NT2/D1 (cell line): ENCODE results near the gene PODNL1.
"Not testable (repeated sequence)": the region's sequence is repeated elsewhere in the genome, so short reads cannot be mapped to it uniquely, and the experiment has no call there.

Experiments used
- DNase-seq: peaks from one replicate; pipeline ENCODE4 v3.0.0-alpha.2; 2011; ENCODE audit warnings: low read depth, low spot score
- H3K27me3 ChIP-seq: 2 replicates; pipeline ENCODE4 v1.6.0; 2011; ENCODE audit warnings: mild to moderate bottlenecking; ENCODE audit not compliant: insufficient read length, insufficient read depth
- H3K36me3 ChIP-seq: 2 replicates; pipeline ENCODE4 v1.6.1; 2011; ENCODE audit warnings: mild to moderate bottlenecking, low read length, mixed read lengths; ENCODE audit not compliant: insufficient read depth, insufficient read length
- H3K4me1 ChIP-seq: 2 replicates; pipeline ENCODE4 v1.5.1; 2011; ENCODE audit not compliant: insufficient read depth, insufficient read length
- H3K4me3 ChIP-seq: 2 replicates; pipeline ENCODE4 v1.5.1; 2011; ENCODE audit warnings: low read depth; ENCODE audit not compliant: insufficient read length
- H3K9ac ChIP-seq: 2 replicates; pipeline ENCODE4 v1.6.0; 2011; ENCODE audit warnings: low read depth; ENCODE audit not compliant: insufficient read length
- H3K9me3 ChIP-seq: 2 replicates; pipeline ENCODE4 v1.5.1; 2011; ENCODE audit warnings: mild to moderate bottlenecking, low read length; ENCODE audit not compliant: insufficient read depth
- SUZ12 ChIP-seq: IDR thresholded peaks from 2 replicates; pipeline ENCODE4 v1.6.1; 2011; ENCODE audit not compliant: insufficient read length, insufficient read depth; ENCODE audit errors: extremely low read depth
- YY1 ChIP-seq: IDR thresholded peaks from 2 replicates; pipeline ENCODE4 v1.6.1; 2011; ENCODE audit not compliant: insufficient read length, insufficient read depth
- ZNF274 ChIP-seq: IDR thresholded peaks from 2 replicates; pipeline ENCODE4 v1.6.1; 2011; ENCODE audit warnings: mild to moderate bottlenecking, low read depth, low read length

PODNL1 gene

DNA sequence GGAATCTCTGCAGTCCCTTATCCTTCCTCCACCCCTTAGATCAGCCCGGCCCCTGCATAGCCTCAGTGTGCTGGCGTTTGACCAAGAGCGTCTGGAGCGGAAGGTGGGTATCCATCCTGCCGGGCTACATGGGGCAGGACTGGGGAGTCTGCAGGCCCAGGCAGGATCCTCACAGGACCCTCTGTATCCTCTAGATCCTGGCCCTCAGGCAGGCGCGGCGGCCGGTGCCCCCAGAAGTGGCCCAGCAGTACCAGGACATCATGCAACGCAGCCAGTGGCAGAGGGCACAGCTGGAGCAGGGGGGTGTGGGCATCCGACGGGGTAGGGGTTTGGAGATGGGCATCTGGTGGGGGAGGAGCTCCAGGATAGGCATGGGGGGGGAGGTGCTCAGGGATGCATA is 8.9 kb downstream of the PODNL1 start:
- TF ChIP-seq ZNF274 (no peak), YY1 (no peak), SUZ12 (no peak)
- H3K9me3 ChIP-seq: no peaks in the 10 kb centered on the region
- no peak for DNase-seq
- H3K4me3 ChIP-seq: no peak overlapping the region
- no peaks in the 10 kb centered on the region for H3K27me3 ChIP-seq
- peaks cover 10% of the 10 kb centered on the region for H3K4me1 ChIP-seq
- peaks cover 51% of the 10 kb centered on the region for H3K36me3 ChIP-seq
- peak overlapping the region; percentile 1 for H3K9ac ChIP-seq

DNA sequence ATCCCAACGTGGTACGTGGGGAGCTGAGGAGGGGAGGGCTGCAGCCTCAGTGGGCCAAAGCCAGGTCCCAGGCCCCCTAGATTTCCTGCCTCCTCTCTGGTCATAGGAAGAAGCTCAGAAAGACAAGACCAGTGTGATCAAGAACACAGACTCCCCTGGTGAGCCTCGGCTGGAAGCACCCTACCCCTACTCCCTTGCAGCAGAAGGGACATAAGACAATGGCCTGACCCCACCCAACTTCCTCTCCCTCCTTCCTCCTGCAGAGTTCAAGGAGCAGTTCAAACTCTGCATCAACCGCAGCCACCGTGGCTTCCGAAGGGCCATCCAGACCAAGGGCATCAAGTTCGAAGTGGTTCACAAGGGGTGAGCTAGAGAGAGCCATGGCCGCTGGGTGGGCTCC is 11.5 kb downstream of the PODNL1 start:
- no peaks in the 10 kb centered on the region for H3K27me3 ChIP-seq
- H3K36me3 ChIP-seq: peaks cover 65% of the 10 kb centered on the region
- H3K4me1 ChIP-seq: peaks cover 9% of the 10 kb centered on the region
- TF ChIP-seq SUZ12 (no peak), ZNF274 (no peak), YY1 (no peak)
- DNase-seq: no peak
- H3K4me3 ChIP-seq: no peak overlapping the region
- 0 out of 2 replicates have a peak, but pooled peaks cover under 1% of the 10 kb centered on the region for H3K9me3 ChIP-seq
- H3K9ac ChIP-seq: no peak overlapping the region

- Histone ChIP-seq H3K4me3 (no peak overlapping the region), H3K4me1 (peaks cover 6% of the 10 kb centered on the region), H3K9ac (no peak overlapping the region), H3K36me3 (peaks cover 65% of the 10 kb centered on the region), H3K9me3 (peaks cover 8% of the 10 kb centered on the region; the same call in 1 of the 2 replicates), H3K27me3 (no peaks in the 10 kb centered on the region)
- no peak for TF ChIP-seq SUZ12
- no peak for TF ChIP-seq ZNF274
- no peak for TF ChIP-seq YY1
- DNase-seq: no peak
Measured at GRCh38 chr19:13926010-13926409, 12.2 kb downstream of the PODNL1 start.

DNA sequence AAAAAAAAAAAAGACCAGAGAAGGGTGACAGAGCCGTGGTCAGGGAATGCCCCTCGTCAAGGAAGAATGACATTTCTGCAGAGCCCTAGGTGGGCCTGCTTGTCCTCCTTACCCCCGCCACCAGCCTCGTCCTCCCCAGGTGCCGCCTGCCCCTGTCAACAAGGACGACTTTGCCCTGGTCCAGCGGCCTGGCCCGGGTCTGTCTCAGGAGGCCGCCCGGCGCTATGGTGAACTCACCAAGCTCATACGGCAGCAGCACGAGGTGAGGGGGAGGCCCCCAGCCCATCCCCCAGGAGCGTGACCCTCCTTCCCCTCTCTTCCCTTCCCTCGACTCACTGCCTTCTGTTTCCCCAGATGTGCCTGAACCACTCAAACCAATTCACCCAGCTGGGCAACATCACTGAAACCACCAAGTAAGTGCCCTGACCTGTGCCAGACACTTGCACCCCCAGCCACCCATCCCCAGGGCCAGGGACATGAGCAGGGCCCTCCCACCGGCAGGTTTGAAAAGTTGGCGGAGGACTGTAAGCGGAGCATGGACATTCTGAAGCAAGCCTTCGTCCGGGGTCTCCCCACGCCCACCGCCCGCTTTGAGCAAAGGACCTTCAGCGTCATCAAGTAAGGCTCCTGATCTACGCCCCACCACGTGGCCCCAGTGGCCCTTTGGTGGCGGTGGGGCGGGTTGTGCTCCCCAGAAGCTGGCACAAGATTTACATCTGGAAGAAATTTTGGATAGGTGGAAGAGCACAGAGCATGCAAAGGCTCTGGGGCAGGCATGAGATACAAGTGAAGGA is 14.8 kb downstream of the PODNL1 start:
- no peak for DNase-seq
- Histone ChIP-seq H3K4me3 (no peak overlapping the region), H3K4me1 (no peaks in the 10 kb centered on the region), H3K36me3 (peaks cover 74% of the 10 kb centered on the region), H3K27me3 (no peaks in the 10 kb centered on the region), H3K9ac (no peak overlapping the region), H3K9me3 (peaks cover 15% of the 10 kb centered on the region; the same call in 1 of the 2 replicates)
- TF ChIP-seq YY1 (no peak), ZNF274 (no peak), SUZ12 (no peak)

DNA sequence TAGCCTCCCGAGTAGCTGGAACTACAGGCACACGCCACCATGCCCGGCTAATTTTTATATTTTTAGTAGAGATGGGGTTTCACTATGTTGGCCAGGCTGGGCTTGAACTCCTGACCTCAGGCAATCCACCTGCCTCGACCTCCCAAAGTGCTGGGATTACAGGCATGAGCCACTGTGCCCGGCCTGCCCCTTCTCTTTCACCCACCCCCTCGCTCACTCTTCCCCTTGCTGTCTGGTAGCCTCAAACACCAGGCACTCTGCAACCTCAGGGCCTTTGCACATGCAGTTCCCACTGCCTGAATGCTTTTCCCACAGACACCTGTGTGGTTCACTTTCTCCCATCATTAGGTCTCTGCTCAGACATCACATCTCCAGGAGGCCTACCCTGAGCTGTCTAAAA is 16.1 kb downstream of the PODNL1 start:
- not testable (repeated sequence) for DNase-seq, H3K9ac ChIP-seq, H3K4me1 ChIP-seq, H3K27me3 ChIP-seq, H3K4me3 ChIP-seq
- peaks cover 15% of the 10 kb centered on the region; the same call in 1 of the 2 replicates for H3K9me3 ChIP-seq
- peaks cover 71% of the 10 kb centered on the region for H3K36me3 ChIP-seq

GRCh38 chr19:13920940-13921747 is 17.1 kb downstream of the PODNL1 start:
- Histone ChIP-seq H3K36me3 (peaks cover 61% of the 10 kb centered on the region), H3K4me3 (no peak overlapping the region), H3K27me3 (no peaks in the 10 kb centered on the region), H3K9ac (no peak overlapping the region), H3K9me3 (peaks cover 15% of the 10 kb centered on the region; the same call in 1 of the 2 replicates), H3K4me1 (no peaks in the 10 kb centered on the region)
- DNase-seq: peak; percentile 50
- TF ChIP-seq YY1 (peak; percentile 29), SUZ12 (no peak)

DNA sequence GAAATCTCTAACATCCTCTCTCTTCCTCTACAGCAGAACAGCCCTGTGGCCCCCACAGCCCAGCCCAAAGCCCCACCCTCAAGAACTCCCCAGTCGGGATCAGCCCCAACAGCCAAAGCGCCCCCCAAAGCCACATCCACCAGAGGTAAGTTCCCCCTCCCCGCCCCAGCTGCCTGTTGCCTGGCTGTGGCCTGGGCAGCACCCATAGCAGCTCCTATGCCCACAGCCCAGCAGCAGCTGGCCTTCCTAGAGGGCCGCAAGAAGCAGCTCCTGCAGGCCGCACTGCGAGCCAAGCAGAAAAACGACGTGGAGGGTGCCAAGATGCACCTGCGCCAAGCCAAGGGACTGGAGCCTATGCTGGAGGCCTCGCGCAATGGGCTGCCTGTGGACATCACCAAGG is 17.7 kb downstream of the PODNL1 start:
- peaks cover 63% of the 10 kb centered on the region for H3K36me3 ChIP-seq
- TF ChIP-seq YY1 (no peak), SUZ12 (no peak), ZNF274 (no peak)

More for the DNA sequence above, 17.7 kb downstream of the PODNL1 start:
- no peaks in the 10 kb centered on the region for H3K27me3 ChIP-seq
- no peaks in the 10 kb centered on the region for H3K4me1 ChIP-seq
- no peak for DNase-seq
- H3K9ac ChIP-seq: no peak overlapping the region
- peaks cover 15% of the 10 kb centered on the region; the same call in 1 of the 2 replicates for H3K9me3 ChIP-seq
- no peak overlapping the region for H3K4me3 ChIP-seq
